ENCODE data around the gene SLC51B.
"Not testable (repeated sequence)": the region's sequence is repeated elsewhere in the genome, so short reads cannot be mapped to it uniquely, and the experiment has no call there.

DNA sequence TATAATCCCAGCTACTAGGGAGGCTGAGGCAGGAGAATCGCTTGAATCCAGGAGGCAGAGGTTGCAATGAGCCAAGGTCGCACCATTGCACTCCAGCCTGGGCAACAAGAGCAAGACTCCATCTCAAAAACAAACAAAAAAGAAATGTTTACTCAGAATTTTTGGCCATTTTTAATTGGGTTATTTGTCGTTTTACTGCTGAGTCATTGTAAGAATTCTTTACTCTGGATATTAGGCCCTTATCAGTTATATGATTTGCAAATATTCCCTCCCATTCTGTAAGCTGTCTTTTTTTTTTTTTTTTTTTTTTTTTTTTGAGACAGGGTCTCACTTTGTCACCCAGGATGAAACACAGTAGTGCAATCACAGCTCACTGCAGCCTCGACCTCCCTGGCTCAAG is 34.0 kb upstream of the SLC51B start:
- not testable (repeated sequence) for TF ChIP-seq POLR2A, POLR2AphosphoS5 (IDR thresholded peaks at IDR 0.05; ENCODE audit: low read depth, low read length)

Data from GM12891 (cell line).